Vagina (tissue), 2 donors: ENCODE data around the gene BTD. TPM values are rescaled to one million over a fixed set of nuclear protein-coding genes. Genes with fewer than 3 reads are reported as not detected.
"Not testable (repeated sequence)": the region's sequence is repeated elsewhere in the genome, so short reads cannot be mapped to it uniquely, and the experiment has no call there.

ENCODE experiments used
- DNase-seq, 2 donors: peaks; one replicate each; pipeline ENCODE4 v3.0.0-alpha.2; 2017; ENCODE audit errors: extremely low spot score in 2 of 2
- H3K27ac ChIP-seq: fragments of 200-600 bp; sonication (generic); one replicate; pipeline ENCODE4 v1.5.1; 2019
- H3K27me3 ChIP-seq: fragments of 200-600 bp; sonication (generic); one replicate; pipeline ENCODE4 v1.5.1; 2019
- H3K36me3 ChIP-seq, 2 donors: fragments of 200-600 bp; sonication (generic); one replicate each; pipeline ENCODE4 v1.5.1; 2017 to 2019
- H3K4me1 ChIP-seq: fragments of 200-600 bp; sonication (generic); one replicate; pipeline ENCODE4 v1.5.1; 2019
- H3K4me3 ChIP-seq, 2 donors: fragments of 200-600 bp; sonication (generic); 1 replicate in 1 of 2; 2 replicates in 1 of 2; pipeline ENCODE4 v1.5.1; 2016 to 2019
- H3K9me3 ChIP-seq: fragments of 200-600 bp; sonication (generic); one replicate; pipeline ENCODE4 v1.5.1; 2019
- POLR2A ChIP-seq, 2 donors: fragments of 450-650 bp; IDR thresholded peaks; one replicate each; pipeline ENCODE4 v1.6.1; 2017; ENCODE audit warnings: antibody characterized with exemption in 2 of 2, mild to moderate bottlenecking in 2 of 2, moderate library complexity in 2 of 2
- POLR2AphosphoS5 ChIP-seq, 2 donors: sonication (generic); formaldehyde crosslinking; IDR thresholded peaks; one replicate each; pipeline ENCODE4 v1.9.0; 2017; ENCODE audit warnings: antibody characterized with exemption in 2 of 2, mild to moderate bottlenecking in 2 of 2, low read depth in 1 of 2; ENCODE audit not compliant: insufficient read depth in 1 of 2
- intact Hi-C: fragments of 100-400 bp; cut with DNase I; formaldehyde crosslinking; loops from one replicate; pipeline ENCODE4 v1.15.1; 2023
- total RNA-seq: library from RNA; depleted of rRNA; stranded (reverse); fragments of >200 nt; gene quantifications from one replicate; pipeline ENCODE4 v1.2.3, GENCODE V29; 2016
- TF ChIP-seq, protein P1 (sequence below), 3 experiments: fragments of 450-650 bp in 2 of 3; fragments of 200-600 bp in 1 of 3; sonication (generic) in 1 of 3; IDR thresholded peaks; one replicate each; pipeline ENCODE4 v1.5.1; 2017 to 2019; ENCODE audit warnings: antibody characterized with exemption in 3 of 3, mild to moderate bottlenecking in 2 of 3, moderate library complexity in 2 of 3

The BTD gene
- total RNA-seq, 1 donor from 2014 or later: 10.6 TPM

GRCh38 chr3:15592968-15593367 is 8.6 kb upstream of the BTD start:
- no peak for DNase-seq
- H3K9me3 ChIP-seq: no peaks in the 10 kb centered on the region
- no peak for TF ChIP-seq POLR2A (IDR thresholded peaks at IDR 0.05)
- no peak for TF ChIP-seq POLR2AphosphoS5 (IDR thresholded peaks at IDR 0.05; ENCODE audit: insufficient read depth in 1 of 2, low read depth in 1 of 2)
- TF ChIP-seq, protein P1, sequence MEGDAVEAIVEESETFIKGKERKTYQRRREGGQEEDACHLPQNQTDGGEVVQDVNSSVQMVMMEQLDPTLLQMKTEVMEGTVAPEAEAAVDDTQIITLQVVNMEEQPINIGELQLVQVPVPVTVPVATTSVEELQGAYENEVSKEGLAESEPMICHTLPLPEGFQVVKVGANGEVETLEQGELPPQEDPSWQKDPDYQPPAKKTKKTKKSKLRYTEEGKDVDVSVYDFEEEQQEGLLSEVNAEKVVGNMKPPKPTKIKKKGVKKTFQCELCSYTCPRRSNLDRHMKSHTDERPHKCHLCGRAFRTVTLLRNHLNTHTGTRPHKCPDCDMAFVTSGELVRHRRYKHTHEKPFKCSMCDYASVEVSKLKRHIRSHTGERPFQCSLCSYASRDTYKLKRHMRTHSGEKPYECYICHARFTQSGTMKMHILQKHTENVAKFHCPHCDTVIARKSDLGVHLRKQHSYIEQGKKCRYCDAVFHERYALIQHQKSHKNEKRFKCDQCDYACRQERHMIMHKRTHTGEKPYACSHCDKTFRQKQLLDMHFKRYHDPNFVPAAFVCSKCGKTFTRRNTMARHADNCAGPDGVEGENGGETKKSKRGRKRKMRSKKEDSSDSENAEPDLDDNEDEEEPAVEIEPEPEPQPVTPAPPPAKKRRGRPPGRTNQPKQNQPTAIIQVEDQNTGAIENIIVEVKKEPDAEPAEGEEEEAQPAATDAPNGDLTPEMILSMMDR (IDR thresholded peaks at IDR 0.05): no peak
- H3K27ac ChIP-seq: no peak overlapping the region
- no peaks in the 10 kb centered on the region for H3K4me1 ChIP-seq
- H3K4me3 ChIP-seq: no peak overlapping the region
- intact Hi-C loops: no loop called here
- H3K36me3 ChIP-seq: peaks cover 0 to 30% of the 10 kb centered on the region in 2 donors
- H3K27me3 ChIP-seq: no peaks in the 10 kb centered on the region

DNA sequence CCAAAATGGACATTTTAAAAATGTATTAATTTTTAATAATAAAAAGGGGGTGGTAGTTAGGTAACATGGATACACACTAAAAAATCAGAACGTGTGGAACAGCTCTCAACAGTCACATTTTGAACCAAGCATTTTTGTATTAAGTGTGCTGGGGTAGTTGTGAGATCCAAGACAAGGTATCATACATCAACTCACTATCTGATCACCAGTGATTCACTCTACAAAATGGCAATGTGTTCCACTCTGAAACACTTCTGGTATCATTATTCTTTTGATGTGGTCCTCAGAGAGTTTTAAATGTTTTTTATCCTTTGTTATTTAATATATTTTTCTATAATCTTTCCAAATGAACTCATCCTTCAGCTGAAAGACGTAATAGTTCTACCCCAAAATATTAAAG is 5.6 kb upstream of the BTD start:
- Histone ChIP-seq H3K9me3 (no peaks in the 10 kb centered on the region), H3K27ac (no peak overlapping the region), H3K4me1 (peaks cover 17% of the 10 kb centered on the region), H3K4me3 (no peak overlapping the region), H3K36me3 (peaks cover 0 to 30% of the 10 kb centered on the region in 2 donors), H3K27me3 (no peaks in the 10 kb centered on the region)
- intact Hi-C loops: no loop called here
- no peak for TF ChIP-seq POLR2AphosphoS5 (IDR thresholded peaks at IDR 0.05; ENCODE audit: insufficient read depth in 1 of 2, low read depth in 1 of 2)
- TF ChIP-seq, protein P1 (IDR thresholded peaks at IDR 0.05): no peak
- DNase-seq: no peak

DNA sequence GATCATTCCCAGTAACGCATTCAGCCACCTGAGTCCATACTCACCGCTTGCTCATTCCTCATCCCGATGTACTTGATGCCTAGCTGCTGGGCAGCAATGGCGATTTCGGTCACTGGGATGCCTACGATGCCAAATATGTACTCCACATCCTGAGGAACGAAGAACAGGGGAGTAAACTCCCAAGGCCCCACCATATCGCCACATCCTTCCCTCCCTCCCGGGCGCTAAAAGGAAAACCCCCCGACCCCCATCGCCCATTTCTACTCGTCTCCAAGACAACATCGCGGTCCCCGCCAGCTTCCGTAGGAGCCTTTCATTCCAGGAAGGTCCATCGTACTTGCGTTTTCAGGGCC is 523 bp upstream of the BTD start:
- peaks cover 0 to 25% of the 10 kb centered on the region in 2 donors for H3K36me3 ChIP-seq
- H3K4me1 ChIP-seq: peaks cover 28% of the 10 kb centered on the region
- no peak for DNase-seq
- TF ChIP-seq, protein P1 (IDR thresholded peaks at IDR 0.05): no peak
- TF ChIP-seq POLR2A (IDR thresholded peaks at IDR 0.05) (no peak), POLR2AphosphoS5 (IDR thresholded peaks at IDR 0.05; ENCODE audit: insufficient read depth in 1 of 2, low read depth in 1 of 2) (no peak)
- no peaks in the 10 kb centered on the region for H3K27me3 ChIP-seq
- H3K27ac ChIP-seq: peak overlapping the region; percentile 90
- intact Hi-C loops: no loop called here
- H3K9me3 ChIP-seq: no peaks in the 10 kb centered on the region
- H3K4me3 ChIP-seq: peak overlapping the region; percentile 78 to 87

DNA sequence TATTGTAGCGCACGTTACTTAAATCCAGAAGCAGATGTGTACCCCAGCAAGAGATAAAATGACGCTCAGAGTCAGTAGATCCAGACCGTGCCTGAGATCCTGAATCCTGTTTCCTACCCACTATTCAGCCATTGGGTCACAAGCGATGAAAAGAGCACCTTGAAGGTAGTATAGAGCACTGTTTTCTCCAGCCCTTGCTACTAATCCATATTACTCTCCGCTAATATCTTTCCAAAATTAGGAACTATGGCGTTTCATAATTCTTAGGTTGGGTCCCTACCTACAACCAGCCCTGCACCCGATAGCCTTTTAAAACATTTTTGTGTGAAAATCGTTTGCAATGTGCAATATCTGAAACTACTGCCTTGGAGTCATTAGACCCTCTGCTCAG is 596 bp downstream of the BTD start:
- peaks cover 0 to 18% of the 10 kb centered on the region in 2 donors for H3K36me3 ChIP-seq
- no peak for DNase-seq
- intact Hi-C loops: no loop called here
- peaks cover 38% of the 10 kb centered on the region for H3K4me1 ChIP-seq
- TF ChIP-seq POLR2A (IDR thresholded peaks at IDR 0.05) (no peak), POLR2AphosphoS5 (IDR thresholded peaks at IDR 0.05; ENCODE audit: insufficient read depth in 1 of 2, low read depth in 1 of 2) (no peak)
- TF ChIP-seq, protein P1 (IDR thresholded peaks at IDR 0.05): no peak
- H3K27ac ChIP-seq: peak overlapping the region; percentile 90
- H3K27me3 ChIP-seq: no peaks in the 10 kb centered on the region
- peak overlapping the region; percentile 78 to 87 for H3K4me3 ChIP-seq
- H3K9me3 ChIP-seq: no peaks in the 10 kb centered on the region

DNA sequence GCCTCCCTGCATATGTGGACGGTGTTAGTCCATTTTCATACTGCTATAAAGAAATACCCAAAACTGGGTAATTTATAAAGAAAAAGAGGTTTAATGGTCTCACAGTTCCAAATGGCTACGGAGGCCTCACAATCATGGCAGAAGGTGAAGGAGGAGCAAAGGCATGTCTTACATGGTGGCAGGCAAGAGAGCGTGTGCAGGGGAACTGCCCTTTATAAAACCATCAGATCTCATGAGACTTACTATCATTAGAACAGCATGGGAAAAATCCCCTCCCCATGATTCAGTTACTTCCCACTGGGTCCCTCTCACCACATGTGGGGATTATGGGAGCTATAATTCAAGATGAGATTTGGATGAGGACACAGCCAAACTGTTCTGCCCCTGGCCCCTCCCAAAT is 1.3 kb downstream of the BTD start:
- DNase-seq, H3K27me3 ChIP-seq, H3K9me3 ChIP-seq, H3K27ac ChIP-seq, intact Hi-C loops: not testable (repeated sequence)
- peaks cover 0 to 15% of the 10 kb centered on the region in 2 donors for H3K36me3 ChIP-seq
- H3K4me1 ChIP-seq: peaks cover 38% of the 10 kb centered on the region
- H3K4me3 ChIP-seq: peak overlapping the region; percentile 78 to 87

GRCh38 chr3:15604584-15604983 is 3.0 kb downstream of the BTD start:
- H3K4me1 ChIP-seq: peaks cover 34% of the 10 kb centered on the region
- DNase-seq, H3K27me3 ChIP-seq, intact Hi-C loops, H3K36me3 ChIP-seq, H3K4me3 ChIP-seq, H3K27ac ChIP-seq, H3K9me3 ChIP-seq: not testable (repeated sequence)
